ENCODE data around the gene CNTN5.

The CNTN5 gene

DNA sequence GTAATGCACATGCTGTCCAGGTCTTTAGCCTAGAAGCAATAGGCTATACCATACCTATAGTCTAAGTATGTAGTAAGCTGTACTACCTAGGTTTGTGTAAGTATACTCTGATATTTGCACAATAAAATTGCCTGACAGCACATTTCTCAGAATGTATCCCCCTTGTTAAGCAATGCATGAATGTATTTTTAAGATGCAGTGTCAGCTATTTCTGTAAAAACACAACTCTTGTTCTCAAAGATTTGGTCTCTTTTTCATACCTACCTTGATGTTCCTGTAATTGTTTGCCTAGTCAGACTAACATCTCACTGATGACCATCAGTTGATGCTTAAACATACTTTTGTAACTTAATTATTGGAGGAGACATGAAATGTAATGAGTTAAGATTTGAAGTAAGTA lies 619.9 kb downstream of the CNTN5 start:
- DNase-seq, result no peak

DNA sequence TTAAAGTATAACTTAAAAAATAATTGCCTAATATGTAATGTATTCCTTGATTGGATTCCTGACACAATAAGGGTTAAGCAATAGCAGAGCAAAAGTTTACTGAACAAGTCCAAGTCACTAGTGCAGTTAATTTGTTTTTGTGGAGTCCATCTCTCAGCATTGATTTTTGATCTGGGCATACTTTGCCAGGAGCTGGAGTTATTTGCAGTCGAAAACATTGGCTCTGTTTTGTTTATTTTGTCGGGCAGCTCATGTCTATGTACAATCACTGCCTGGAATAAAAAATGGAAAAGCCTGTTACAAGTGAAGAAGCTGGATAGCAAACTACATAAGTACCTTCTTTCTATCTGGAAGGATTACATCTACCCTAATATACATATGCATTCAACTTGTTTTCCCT lies 625.2 kb downstream of the CNTN5 start:
- no peak for DNase-seq

DNA sequence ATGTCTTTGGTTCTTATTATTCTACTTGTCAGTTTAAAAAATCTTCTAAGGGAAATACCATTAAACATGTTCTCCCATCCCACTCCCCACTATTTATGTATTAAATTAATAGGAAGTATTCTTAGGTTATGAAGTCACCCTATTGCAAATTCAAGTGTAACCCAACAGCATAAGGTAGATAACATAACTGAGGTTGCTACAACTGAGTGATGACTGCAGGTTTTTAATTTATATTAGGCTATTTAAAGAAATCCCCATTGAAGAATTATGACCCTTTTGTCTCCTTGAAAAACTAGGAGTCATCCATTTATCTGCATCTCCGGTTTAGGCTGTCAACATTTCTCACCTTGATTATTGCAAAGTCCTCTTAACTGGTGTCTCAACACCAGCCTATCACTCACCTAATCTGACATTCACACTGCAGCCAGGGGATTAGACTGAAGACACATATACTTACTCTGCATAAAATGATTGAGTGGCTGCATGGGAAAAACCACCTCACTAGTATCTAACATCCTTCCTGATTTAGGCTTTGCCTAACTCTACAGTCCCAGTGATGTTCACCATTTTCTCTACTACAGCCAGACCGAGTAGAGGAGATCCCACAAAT lies 649.4 kb downstream of the CNTN5 start:
- DNase-seq, result no peak

DNA sequence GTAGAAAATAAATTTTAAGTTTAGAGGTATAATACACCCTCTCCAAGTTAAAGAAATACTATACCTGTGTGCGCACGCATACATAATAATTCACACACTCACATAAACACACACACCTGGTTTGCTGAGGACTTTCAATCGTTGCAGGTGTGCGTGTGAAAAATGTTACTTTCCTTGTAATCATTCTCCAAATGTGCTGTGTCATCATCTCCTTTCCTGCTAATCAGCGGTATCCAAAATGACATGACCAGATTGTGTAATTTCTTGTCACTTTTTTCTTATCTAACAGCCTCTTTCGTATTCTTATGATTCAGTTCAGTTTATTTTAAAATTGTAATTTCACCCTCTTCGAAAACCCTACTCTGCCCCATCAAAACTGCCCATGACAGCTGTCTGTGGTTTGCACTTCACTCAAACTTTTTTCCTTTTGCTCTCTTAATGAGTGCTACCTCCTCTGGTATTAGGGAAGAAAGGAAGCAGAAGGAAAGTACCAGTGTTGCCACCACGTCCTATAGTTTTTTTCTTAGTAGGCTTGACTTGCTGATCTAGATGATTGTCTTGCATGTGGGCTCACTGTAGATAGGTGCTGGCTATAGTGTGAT lies 651.2 kb downstream of the CNTN5 start:
- no peak for DNase-seq

DNA sequence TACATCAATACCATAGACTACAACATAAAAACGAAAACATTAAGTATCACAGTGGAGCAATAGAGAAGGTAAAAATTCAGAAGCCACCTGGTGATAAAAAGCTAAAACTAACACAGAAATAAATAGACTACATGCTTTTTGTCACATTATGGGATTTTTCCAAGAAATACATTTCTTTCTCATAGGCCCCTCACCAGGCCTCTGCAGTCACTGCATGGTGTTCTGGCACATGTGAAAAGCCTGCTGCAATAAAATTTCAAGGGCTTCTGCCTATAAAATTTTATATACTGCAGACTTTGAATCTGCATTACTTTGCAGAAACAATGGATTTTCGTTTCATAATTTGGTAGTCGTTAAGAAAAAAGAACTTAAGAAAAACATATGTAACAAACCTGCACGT lies 655.5 kb downstream of the CNTN5 start:
- DNase-seq, result no peak

DNA sequence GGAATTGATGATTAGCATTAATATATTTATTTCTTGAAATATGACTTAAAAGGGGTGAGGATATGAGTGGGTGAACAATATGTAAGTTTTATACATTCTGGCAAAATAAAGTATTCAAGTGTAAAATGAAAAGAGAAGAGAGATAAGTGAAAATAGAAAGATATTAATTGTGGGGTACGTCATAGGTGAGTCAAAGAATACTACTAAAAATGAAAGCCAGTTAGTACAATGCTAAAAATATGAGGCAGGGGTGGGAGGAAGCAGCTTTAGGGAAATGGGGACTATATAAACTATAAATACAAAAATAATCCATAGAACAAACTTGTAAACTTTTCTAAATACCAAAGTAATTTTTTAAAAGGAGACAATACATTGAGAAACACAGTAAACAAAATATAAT lies 661.4 kb downstream of the CNTN5 start:
- no peak for DNase-seq

DNA sequence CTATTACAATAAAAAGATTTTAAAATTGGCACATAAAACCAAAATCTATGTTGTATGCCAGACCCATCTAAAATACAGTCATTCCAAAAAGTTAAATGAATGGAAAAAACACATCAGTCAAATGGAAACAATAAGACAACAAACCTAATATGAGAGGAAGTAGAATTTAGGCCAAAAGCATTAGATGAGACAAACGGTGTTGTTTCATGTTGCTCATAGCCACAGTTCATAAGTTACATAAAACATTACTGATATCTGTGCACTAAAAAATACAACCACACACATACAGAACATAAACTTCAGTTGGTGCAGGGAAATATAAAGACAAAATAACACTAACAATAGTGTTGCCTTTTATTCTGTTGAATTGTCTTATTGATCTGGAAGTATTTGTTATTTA lies 661.9 kb downstream of the CNTN5 start:
- DNase-seq, result no peak

DNA sequence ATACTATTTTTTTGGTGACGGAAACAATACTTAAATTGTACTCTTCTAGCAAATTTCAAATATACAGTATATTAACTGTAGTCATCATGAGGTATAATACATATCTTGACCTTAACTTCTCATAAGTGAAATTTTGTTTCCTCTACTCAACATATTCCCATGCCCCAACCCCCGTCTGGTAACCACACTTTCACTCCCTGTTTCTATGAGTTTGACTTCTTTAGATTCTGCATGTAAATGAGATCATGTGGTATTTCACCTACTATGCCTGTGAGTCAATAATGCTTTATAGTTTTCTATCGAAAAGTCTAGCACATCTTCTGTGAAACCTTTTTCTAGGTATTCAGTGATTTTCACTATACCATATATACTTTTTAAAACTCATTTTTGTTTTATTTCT lies 663.2 kb downstream of the CNTN5 start:
- DNase-seq, result no peak

DNA sequence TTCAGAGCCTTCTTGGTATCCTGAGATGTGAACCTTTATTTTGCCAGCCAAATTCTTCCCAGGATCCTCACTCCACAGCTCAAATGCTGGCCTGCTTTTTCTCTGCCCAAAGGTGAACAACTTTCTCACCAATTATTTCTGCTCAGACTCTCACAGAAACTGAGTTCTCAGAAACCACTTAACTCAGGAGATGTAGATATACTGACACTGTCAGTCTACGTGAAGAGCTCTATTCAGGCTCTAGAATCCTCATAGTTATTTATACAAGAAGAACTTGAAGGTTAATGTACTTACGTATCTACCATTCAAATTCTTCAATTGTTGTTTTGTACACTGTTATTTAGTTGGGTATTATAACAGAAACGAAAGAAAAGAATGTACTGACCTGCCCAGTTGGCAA lies 666.1 kb downstream of the CNTN5 start:
- no peak for DNase-seq

DNA sequence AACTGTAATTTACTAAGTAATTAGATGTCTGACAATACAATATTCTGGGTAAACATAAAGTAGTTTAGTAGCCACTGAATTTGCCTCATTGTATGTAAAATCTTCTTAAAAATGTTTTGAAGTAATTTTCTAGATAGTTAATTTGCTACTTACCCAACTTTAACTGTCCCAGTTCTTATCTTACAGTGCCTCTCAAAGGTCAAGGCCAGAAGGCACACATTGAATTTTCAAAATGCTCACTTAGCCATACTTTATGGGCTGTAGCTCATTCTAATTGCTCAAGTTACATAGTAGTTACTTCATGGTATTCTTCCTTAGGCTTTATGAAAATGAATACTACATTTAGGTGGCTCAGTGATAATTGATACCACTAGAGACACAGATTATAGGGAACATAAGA lies 666.6 kb downstream of the CNTN5 start:
- no peak for DNase-seq

DNA sequence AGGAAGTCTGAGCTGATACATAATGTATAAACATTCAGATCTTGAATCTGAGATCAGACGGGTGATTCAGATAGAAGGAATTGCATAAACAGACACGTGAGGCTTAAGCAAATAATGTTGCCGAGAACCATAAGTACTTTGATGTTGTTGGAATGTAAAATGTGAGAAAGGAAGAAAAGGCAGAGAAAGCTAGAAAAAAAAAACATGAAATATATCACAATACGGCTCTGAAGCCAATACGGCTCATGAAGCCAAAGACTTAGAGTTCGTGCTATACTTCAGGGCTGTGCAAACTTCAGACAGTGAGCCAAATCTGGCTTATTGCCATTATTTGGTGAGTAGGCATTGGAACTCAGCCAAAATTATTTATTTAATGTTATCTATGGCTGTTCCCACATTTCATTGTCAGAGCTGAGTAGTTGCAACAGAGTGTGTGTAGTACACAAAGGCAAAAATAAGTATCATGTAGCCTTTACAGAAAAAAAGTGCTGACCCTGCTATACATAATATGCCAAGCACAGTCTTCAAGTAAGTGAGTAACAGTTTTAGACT lies 673.3 kb downstream of the CNTN5 start:
- DNase-seq, result no peak

DNA sequence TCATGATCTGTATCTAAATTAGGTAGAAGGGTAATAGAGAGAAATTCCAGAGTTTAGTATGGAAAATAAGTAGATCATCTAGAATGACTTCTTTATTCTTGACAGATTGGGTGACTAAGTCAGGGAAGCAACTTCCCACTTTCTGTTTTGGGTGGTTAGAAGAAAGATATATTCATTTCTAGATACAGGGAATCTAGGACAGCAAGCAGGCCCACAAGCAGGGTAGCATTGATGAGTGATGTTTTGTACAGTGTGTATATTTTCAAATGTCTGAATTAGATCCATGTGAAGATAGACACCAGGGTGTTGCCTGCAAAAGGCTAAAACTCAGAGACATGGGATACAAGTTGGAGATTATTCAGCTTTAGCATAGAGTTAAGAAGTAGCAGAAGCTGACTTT lies 674.4 kb downstream of the CNTN5 start:
- no peak for DNase-seq

DNA sequence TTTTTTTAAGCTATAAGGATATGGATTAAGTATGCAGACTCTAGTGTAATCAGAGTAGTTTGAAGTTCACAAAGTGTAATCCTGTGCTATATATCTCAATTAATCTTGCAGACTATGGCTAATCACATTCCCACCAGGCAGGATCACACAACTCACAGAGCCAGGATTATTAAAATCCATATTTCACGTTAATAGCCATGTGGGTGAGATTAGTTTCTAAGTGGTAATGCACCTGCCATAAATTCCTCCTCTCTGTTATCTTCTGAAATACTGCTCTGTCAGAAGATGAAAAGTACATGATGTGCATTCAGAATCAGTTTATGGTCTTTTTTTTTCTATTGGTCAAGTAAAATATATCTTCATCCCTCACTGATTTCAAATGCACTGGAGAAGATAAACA lies 686.1 kb downstream of the CNTN5 start:
- no peak for DNase-seq

DNA sequence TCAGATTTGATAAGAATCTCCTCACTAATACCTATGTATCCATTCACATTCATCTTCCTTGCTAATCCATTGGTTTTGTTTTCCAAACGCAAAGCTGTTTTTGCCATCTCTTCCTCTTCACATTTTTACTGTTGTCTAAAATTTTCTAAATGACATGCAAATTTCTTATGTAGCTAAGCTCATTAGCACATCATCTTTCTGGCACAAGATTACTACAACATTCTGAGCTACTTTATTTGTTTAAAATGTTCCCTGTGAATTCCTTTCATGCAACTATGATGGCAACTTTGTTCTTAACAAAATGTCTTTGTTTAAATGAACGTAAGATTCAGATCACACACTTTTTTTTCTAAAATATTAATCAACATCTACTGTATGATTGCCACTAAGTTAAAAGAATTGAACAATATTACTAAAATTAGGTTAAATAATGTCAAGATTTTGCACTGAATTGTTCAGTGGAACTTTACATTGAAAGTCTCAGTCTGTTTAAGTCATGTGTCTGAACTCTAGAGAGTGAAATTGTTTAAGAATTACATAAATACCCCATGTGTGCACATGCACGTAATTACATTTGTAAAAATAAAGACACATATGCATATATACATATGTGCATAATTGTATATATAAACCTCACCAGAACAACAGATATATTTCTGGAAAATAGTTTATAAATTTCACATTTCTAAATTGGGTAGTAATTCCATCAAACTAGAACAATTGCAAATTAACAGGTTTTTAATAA lies 688.4 kb downstream of the CNTN5 start:
- no peak for DNase-seq

DNA sequence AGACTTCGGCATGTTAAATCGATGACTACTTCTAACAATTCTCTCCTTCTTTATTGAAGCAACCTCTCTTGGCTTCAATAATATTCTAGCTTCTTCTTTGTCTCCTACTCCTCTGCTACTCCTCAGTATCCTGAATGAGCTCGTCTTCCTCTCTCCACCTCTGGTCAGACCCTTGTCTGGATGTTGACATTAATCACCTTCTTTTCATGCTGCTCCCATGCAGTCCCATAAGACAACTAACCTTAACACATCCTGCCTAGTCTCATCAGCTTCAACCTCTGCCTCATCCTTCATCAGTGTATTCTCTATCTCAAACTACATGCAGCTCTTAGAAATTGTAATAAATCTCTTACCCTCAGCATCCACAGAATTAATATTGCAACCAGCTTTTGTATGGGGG lies 695.6 kb downstream of the CNTN5 start:
- no peak for DNase-seq

DNA sequence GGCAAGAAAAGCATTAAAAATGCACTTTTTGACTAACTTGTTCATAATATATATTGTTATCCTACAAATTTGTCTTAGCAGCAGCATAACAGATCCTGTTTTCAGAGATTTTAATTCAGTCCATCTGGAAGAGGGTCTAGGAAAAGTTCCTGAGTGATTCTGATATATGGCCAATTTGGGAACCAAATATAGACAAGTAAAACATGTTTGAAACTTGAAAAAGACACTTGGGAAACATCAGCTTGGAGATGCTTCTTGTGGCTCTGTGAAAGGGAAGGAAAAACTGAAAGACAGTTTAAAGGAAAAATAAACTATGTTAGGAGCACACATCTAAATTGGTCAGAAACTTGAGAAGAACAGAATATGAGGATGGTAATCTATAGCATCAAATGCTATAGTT lies 697.5 kb downstream of the CNTN5 start:
- DNase-seq, result no peak

DNA sequence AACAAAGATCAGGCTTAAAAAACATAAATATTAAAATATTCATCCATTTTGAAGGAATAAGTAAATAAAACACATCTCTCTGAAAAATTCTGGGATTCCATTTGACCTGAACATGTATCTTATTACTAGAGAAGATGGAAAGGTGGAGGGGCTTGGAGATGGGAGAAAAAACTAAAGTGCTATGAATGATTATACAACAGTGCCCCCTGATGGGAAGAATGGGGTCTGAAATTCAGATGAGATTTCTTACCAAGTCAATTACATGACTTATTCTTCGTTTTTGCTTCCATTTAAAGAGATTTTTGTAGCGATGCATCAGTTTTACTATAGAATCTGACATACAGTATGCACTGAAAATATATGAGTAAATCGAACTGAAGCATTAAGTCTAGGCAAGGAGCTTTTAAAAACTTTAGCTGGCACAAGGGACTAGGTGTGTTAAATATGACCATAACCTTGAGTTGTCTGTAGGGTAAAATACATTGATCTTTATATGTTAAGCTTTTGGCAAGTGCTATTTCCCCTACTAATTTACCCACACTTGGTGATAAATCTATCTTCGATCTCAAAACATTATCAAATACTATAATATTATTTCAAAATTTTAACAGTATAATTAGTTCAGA lies 718.8 kb downstream of the CNTN5 start:
- no peak for DNase-seq

DNA sequence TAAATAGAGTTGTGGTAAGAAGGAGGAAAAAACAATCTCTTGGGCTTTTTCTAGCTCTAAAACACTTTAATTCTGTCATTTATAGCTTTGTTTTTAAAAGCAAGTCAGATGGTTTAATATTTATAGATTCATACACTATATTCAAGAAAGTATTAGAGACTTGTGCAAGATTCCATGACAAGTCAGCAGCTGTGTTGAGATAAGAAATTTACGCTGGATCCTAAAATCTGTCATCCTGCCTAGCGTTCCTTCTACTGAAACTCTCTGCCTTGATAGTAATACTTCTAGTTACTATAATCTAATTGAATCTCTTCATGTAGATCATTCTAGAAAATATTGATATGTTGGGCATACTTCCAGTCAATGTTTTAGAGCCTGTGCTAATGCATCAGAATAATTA lies 721.8 kb downstream of the CNTN5 start:
- no peak for DNase-seq

DNA sequence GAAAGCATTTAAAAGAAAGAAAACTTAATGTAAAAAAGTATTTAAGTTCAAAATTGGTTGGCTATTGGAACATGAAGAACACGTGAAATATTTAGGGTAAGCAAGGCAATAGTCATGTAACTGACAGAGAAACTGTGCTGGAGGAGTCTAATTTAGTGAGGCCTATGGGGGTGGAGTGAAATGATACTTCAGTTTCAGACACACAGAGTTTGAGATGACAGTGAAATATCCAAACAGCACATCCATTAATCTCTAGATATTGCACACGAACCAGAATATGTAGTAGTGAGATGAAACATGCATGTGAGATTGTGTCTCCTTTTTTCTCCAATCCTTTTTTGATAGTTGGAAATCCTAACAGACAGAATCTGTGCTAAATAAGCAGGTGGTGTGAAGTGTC lies 739.0 kb downstream of the CNTN5 start:
- DNase-seq, result no peak

DNA sequence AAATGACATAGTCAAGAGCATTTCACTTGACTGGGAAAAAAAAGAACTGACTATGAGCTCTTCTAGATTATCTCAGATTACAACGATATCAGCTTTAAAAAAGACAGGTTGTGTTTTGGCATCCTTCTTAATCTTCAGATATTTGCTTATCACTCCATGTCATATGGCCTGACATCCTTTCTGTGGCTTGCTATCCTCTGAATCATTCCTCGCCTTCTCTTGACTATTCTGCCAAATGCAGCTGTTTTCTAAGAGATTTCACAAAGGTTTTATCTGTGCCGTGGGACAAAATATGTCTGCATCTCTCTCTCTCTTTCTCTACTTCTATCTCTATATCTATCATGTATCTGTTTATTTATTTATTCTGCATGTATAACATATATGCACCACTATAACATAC lies 746.1 kb downstream of the CNTN5 start:
- DNase-seq, result no peak

DNA sequence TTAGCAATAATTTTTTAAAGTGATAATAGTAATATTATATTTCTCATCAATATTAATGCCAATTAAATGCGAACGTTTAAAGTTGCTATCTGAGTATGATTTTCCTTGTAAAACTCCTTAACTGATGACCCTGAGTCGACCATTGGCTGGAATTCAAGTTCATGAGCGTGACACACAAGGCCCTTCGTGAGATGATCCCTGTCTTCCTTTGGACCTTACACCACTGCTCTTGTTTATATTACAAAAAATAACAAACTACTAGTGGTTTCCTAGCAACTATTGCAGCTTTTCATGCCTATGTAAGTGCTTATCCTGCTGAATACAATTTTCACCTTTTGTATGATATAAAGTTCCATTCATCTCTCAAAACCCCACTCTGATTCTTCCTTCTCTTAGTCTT lies 752.9 kb downstream of the CNTN5 start:
- no peak for DNase-seq

DNA sequence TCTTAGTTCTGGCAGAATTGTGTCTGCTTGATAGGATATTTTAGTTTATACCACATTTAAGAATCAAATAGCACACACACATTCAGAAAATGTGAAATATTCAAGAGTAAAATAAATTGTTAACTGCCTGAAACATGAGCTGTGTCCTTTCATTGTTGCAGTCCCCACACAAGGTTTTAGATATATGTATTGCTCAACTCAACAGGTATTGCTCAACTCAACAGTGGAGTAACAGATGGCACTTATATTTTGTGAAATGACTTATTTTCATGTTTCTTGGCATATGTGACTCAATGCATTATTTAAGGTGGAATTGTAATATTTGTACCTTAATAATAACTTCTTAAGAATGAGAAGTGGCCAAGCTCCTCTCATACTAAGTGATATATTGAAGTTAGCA lies 760.3 kb downstream of the CNTN5 start:
- DNase-seq, result no peak

DNA sequence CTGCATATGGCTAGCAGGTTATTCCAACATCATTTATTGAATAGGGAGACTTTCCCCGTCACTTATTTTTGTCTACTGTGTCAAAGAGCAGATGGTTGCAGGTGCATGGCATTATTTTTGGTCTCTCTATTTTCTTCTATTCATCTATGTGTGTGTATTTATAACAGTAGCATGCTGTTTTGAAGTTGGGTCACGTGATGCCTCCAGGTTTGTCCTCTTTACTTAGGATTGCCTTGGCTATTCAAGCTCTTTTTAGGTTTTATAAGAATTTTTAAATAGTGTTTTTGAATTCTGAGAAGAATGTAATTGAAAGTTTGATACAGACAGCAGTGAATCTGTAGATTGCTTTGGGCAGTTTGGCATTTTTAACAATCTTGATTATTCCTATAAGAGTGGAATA lies 770.6 kb downstream of the CNTN5 start:
- DNase-seq, result no peak

DNA sequence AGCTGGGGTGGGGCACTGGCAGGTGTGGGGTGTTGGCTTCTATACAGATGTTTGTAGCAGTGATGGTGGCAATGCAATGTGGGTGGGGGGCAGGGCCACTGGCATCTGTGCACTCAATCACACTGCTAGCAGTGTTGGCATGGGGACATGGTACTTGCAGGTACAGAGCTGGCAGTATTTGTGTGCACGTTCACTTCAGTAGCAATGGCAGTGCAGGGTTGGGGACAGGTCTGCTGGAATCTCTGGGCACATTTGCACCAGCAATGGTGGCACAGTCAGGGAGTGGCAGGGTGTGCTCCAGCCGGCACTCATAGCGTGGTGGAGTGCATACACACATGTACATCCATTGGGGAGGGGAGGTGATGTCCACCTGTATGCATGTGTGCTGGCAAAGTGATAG lies 775.2 kb downstream of the CNTN5 start:
- no peak for DNase-seq
